ENCODE data around the gene NPPC. TPM values are rescaled to one million over a fixed set of nuclear protein-coding genes. Genes with fewer than 3 reads are reported as not detected.

The NPPC gene
- total RNA-seq, 1 donor from 2014 or later = not detected

GRCh38 chr2:231936491-231936890 is 10.3 kb upstream of the NPPC start:
- DNase-seq (ENCODE audit: low spot score) = no peak
- no peaks in the 10 kb centered on the region for H3K4me1 Mint-ChIP-seq (ENCODE audit: low read depth)
- no peak for TF ChIP-seq CTCF (IDR thresholded peaks at IDR 0.05)
- H3K27me3 Mint-ChIP-seq (ENCODE audit: low read depth) = peaks cover 19% of the 10 kb centered on the region
- H3K9me3 Mint-ChIP-seq (ENCODE audit: low read depth) = no peaks in the 10 kb centered on the region
- no peak overlapping the region for H3K4me3 Mint-ChIP-seq (ENCODE audit: unreplicated experiment)
- H3K36me3 Mint-ChIP-seq (ENCODE audit: low read depth) = no peaks in the 10 kb centered on the region
- no peak overlapping the region for H3K27ac Mint-ChIP-seq (ENCODE audit: unreplicated experiment)

DNA sequence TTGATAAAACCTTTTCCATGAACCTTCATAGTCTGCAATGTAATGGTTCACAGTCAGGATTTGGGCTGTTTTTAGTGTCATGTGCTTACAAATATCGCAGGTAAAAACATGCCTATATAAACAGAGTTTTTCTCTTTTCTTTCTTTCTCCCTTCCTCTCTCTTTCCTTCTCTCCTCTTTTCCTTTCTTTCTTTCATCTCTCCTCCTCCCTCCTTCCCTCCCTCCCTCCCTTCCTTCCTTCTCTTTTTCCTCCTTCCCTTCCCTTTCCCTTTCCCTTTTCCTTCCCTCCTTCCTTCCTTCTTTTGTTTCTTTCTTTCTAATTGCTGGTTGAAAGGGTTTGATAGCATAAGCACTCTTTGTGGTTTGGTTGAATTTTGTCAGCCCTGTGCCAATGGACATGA is 9.6 kb upstream of the NPPC start:
- H3K36me3 Mint-ChIP-seq (ENCODE audit: low read depth) = no peaks in the 10 kb centered on the region
- no peak for DNase-seq (ENCODE audit: low spot score)
- H3K27ac Mint-ChIP-seq (ENCODE audit: unreplicated experiment) = no peak overlapping the region
- no peak for TF ChIP-seq CTCF (IDR thresholded peaks at IDR 0.05)
- H3K27me3 Mint-ChIP-seq (ENCODE audit: low read depth) = peaks cover 23% of the 10 kb centered on the region
- H3K9me3 Mint-ChIP-seq (ENCODE audit: low read depth) = no peaks in the 10 kb centered on the region
- no peak overlapping the region for H3K4me3 Mint-ChIP-seq (ENCODE audit: unreplicated experiment)
- H3K4me1 Mint-ChIP-seq (ENCODE audit: low read depth) = no peaks in the 10 kb centered on the region

DNA sequence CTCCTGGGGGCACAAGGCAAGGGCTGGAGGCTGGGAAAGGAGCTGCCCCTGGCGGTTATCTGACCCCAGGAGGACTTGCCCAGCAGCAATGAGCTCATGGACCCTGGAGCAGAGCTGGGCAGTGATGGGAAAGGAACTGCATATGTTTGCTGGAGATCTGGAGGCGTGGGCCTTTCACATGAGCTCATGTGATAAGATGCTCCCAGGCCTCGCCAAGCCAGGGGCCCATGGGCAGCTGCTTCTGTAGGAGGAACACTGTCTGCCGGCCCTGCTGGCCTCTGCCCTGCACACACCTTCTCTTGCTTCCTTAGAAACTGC is 9.0 kb upstream of the NPPC start:
- H3K4me1 Mint-ChIP-seq (ENCODE audit: low read depth) = no peaks in the 10 kb centered on the region
- H3K9me3 Mint-ChIP-seq (ENCODE audit: low read depth) = no peaks in the 10 kb centered on the region
- no peak overlapping the region for H3K4me3 Mint-ChIP-seq (ENCODE audit: unreplicated experiment)
- H3K27me3 Mint-ChIP-seq (ENCODE audit: low read depth) = peaks cover 29% of the 10 kb centered on the region
- DNase-seq (ENCODE audit: low spot score) = no peak
- H3K36me3 Mint-ChIP-seq (ENCODE audit: low read depth) = no peaks in the 10 kb centered on the region
- TF ChIP-seq CTCF (IDR thresholded peaks at IDR 0.05) = no peak
- H3K27ac Mint-ChIP-seq (ENCODE audit: unreplicated experiment) = no peak overlapping the region

DNA sequence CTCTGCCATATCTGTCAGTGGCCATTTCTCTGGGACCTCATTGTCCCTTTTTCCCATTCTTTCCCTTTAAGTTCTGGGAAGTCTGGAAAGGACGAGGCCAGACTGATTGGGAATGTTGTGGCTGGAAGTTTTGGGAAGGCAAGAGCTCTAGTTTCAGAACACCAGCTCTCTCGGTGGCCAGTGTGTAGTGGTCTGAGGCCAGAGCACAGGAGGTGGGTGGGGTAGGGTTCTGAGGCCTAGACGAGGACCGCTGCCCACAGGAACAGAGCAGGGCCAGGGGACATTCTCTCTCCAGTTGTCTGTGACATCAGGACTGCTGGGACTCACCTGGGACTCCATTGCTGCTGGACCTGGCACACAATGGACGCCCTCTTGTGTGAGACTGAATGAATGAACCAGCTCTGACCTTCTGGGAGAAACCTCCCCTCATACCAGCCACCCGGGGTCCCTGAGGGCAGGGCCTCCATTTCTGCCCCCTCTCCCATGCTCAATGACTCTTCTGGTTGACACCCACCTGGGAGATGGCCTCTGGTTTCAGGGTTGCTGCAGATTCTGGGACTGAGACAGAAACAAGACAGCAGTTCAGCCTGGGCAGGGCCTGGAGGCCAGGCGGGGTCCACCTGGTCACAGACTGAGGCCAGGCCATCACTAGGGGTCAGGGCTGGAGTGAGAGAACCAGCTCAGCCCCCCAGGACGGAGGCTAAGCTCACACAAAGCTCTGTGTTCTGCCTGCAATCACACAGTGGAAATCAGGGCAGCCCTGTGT is 8.4 kb upstream of the NPPC start:
- peaks cover 34% of the 10 kb centered on the region for H3K27me3 Mint-ChIP-seq (ENCODE audit: low read depth)
- no peaks in the 10 kb centered on the region for H3K9me3 Mint-ChIP-seq (ENCODE audit: low read depth)
- no peak for TF ChIP-seq CTCF (IDR thresholded peaks at IDR 0.05)
- H3K27ac Mint-ChIP-seq (ENCODE audit: unreplicated experiment) = no peak overlapping the region
- H3K4me1 Mint-ChIP-seq (ENCODE audit: low read depth) = no peaks in the 10 kb centered on the region
- no peak for DNase-seq (ENCODE audit: low spot score)
- no peaks in the 10 kb centered on the region for H3K36me3 Mint-ChIP-seq (ENCODE audit: low read depth)
- H3K4me3 Mint-ChIP-seq (ENCODE audit: unreplicated experiment) = no peak overlapping the region

DNA sequence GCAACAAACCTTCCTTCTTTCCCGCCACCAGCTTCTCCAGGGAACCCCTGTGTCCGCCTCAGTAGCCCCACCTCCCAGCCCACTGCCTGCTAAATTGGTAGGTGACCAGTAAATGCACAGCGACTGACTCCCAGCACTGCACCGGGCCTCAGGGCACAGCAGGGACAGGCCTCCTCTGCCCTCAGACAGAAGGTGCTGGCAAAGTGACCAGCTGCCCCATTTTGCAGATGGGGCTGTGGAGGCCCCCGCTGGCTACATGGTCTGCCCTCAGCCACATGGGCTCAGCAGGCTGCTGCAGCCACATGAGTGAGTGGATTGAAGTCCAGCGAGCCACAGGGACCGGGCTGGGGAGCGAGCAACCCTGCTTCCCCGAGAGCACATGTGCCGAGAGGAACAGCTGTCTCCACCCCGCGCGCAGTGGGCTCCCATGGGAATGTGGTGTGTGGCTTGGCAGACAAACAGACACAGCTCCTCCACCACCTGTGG is 7.8 kb upstream of the NPPC start:
- no peaks in the 10 kb centered on the region for H3K4me1 Mint-ChIP-seq (ENCODE audit: low read depth)
- H3K27me3 Mint-ChIP-seq (ENCODE audit: low read depth) = peaks cover 38% of the 10 kb centered on the region
- H3K9me3 Mint-ChIP-seq (ENCODE audit: low read depth) = no peaks in the 10 kb centered on the region
- no peak for DNase-seq (ENCODE audit: low spot score)
- H3K4me3 Mint-ChIP-seq (ENCODE audit: unreplicated experiment) = no peak overlapping the region
- no peak for TF ChIP-seq CTCF (IDR thresholded peaks at IDR 0.05)
- H3K27ac Mint-ChIP-seq (ENCODE audit: unreplicated experiment) = no peak overlapping the region
- no peaks in the 10 kb centered on the region for H3K36me3 Mint-ChIP-seq (ENCODE audit: low read depth)
